Colon (tissue), 2 donors: ENCODE data around the gene ARMH3.

Source experiments
- FAIRE-seq: peaks from 2 replicates; lab custom pipeline; 2012; peaks lifted over from hg19 to GRCh38; lab: Jason Lieb, UNC
- donor health status: control.
- donor health status: control.

Gene ARMH3

GRCh38 chr10:101830322-101831168, 225.4 kb downstream of the ARMH3 start:
- FAIRE-seq: no peak

GRCh38 chr10:101829561-101830315, 226.2 kb downstream of the ARMH3 start:
- FAIRE-seq: no peak

- FAIRE-seq: no peak
These were observed 227.0 kb downstream of the ARMH3 start for GRCh38 chr10:101828766-101829551.

- no peak for FAIRE-seq
These were observed 227.9 kb downstream of the ARMH3 start for GRCh38 chr10:101827919-101828600.

- FAIRE-seq: no peak
These were observed 229.0 kb downstream of the ARMH3 start for GRCh38 chr10:101826852-101827434.

- no peak for FAIRE-seq
These were observed 231.2 kb downstream of the ARMH3 start for GRCh38 chr10:101824736-101825135.

- FAIRE-seq: no peak
These were observed 236.9 kb downstream of the ARMH3 start for GRCh38 chr10:101818872-101819633.

- FAIRE-seq: peak; percentile 88
These were observed 237.7 kb downstream of the ARMH3 start, which contains the start of gene OGA for GRCh38 chr10:101818119-101818871. TSS of gene OGA (minus strand) at chr10:101818444. CDS start at chr10:101818022, 422 bp downstream.

GRCh38 chr10:101817337-101818118, 238.4 kb downstream of the ARMH3 start:
- FAIRE-seq: no peak

- no peak for FAIRE-seq
These were observed 239.0 kb downstream of the ARMH3 start for GRCh38 chr10:101816913-101817336.

GRCh38 chr10:101816376-101816775, 239.6 kb downstream of the ARMH3 start:
- no peak for FAIRE-seq

- no peak for FAIRE-seq
These were observed 241.4 kb downstream of the ARMH3 start for GRCh38 chr10:101814466-101815071.

- no peak for FAIRE-seq
These were observed 243.4 kb downstream of the ARMH3 start for GRCh38 chr10:101812606-101813005.

GRCh38 chr10:101807158-101807557, 248.8 kb downstream of the ARMH3 start:
- FAIRE-seq: no peak

GRCh38 chr10:101803511-101803910, 252.5 kb downstream of the ARMH3 start:
- no peak for FAIRE-seq

- FAIRE-seq: no peak
These were observed 258.4 kb downstream of the ARMH3 start for GRCh38 chr10:101797403-101798059.
